Upper lobe of left lung (tissue), 4 donors: ENCODE data around the gene RAB5B.

Source experiments
- CTCF ChIP-seq, 6 experiments: fragments of 450-650 bp in 4 of 6; fragments of 200-600 bp in 2 of 6; sonication (generic) in 2 of 6; IDR thresholded peaks; one replicate each; pipeline ENCODE4 v1.5.1; 2016 to 2019; ENCODE audit warnings: antibody characterized with exemption in 6 of 6
- EP300 ChIP-seq, 4 donors: sonication (generic); formaldehyde crosslinking; IDR thresholded peaks; one replicate each; pipeline ENCODE4 v1.5.1; 2017; ENCODE audit warnings: antibody characterized with exemption in 4 of 4, control low read depth in 2 of 4

- TF ChIP-seq CTCF (IDR thresholded peaks at IDR 0.05) = no peak
- no peak for TF ChIP-seq EP300 (IDR thresholded peaks at IDR 0.05)
Measured at GRCh38 chr12:55932551-55932910, 41.3 kb upstream of the RAB5B start.
